ENCODE data around the gene TP53AIP1. TPM values are rescaled to one million over a fixed set of nuclear protein-coding genes. Genes with fewer than 3 reads are reported as not detected.

The TP53AIP1 gene
- total and polyA plus RNA-seq, 10 of the 15 experiments (the other 5 are each of a cell fraction or from before 2014, with no cell fraction given): 0.01 TPM; not detected in 9

DNA sequence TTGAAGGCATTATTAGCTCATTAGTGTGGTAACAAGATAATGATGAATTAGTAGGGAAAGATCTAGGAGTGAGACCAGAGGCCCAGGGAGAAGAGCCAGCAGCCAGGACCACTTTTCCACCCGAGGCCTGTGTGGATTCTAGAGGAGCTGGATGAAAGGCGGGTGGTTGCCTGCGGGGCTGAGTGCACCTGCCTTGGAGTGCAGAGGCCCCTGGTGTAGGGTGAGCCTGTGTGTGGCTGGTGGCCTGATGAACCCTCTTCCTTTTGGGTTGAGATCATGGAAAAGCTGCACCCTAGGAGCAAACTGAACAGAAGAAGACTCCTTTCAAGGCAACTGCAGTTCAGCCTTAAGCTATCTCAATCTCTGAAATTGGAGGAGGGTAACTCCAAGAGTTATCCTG is 5.9 kb upstream of the TP53AIP1 start:
- Histone ChIP-seq H3K4me1 (ENCODE audit: control insufficient read depth, insufficient read depth, low read length) (no peaks in the 10 kb centered on the region), H2AFZ (ENCODE audit: control insufficient read depth, low read depth, low read length) (no peak overlapping the region), H3K79me2 (ENCODE audit: control insufficient read depth, insufficient read depth, low read length) (no peaks in the 10 kb centered on the region), H3K27me3 (replicated peaks in 1 of 2; ENCODE audit: control insufficient read depth in 2 of 2, insufficient read depth in 2 of 2, low read length in 1 of 2) (peaks cover 0 to 1% of the 10 kb centered on the region in 2 experiments; a peak in 2 of 4 replicates), H3K27ac (ENCODE audit: control insufficient read depth, insufficient read depth) (no peak overlapping the region), H3K9ac (ENCODE audit: control insufficient read depth, insufficient read depth, low read length) (no peak overlapping the region), H4K20me1 (ENCODE audit: control insufficient read depth, insufficient read depth) (no peaks in the 10 kb centered on the region), H3K9me3 (replicated peaks; ENCODE audit: control insufficient read depth, insufficient read depth, low read length) (no peaks in the 10 kb centered on the region), H3K4me3 (no peak overlapping the region), H3K4me2 (ENCODE audit: control insufficient read depth, insufficient read depth) (no peak overlapping the region), H3K36me3 (ENCODE audit: control insufficient read depth in 2 of 2, insufficient read depth in 2 of 2, low read length in 1 of 2) (no peaks in the 10 kb centered on the region)
- ChIA-PET SMC1A (ENCODE audit: uncharacterized antibody, unreplicated experiment) (interaction anchor here (0.8 to 14.9 kb wide), 7 partner anchors 9 to 791 kb away, joined by 3 to 249 read pairs (median 4); partner anchors contain the start of gene KCNJ5), RAD21 (ENCODE audit: unreplicated experiment) (interaction anchor here (0.6 to 2.6 kb wide), 6 partner anchors 8 to 68 kb away, joined by 3 to 39 read pairs (median 4); no protein-coding TSS in a partner anchor), CTCF (interaction anchor here (0.6 to 20.8 kb wide), 13 partner anchors 9 to 964 kb away, joined by 3 to 480 read pairs (median 4); partner anchors contain the start of gene KCNJ5), POLR2A (no interaction called here)
- 16% methylated on average over 3 of the region's 3 CpGs for WGBS (ENCODE audit: insufficient coverage, insufficient replicate concordance, low lambda C conversion rate, missing lambda C conversion rate)
- DNase-seq (ENCODE audit: low read depth, low spot score) (no peak), FAIRE-seq (no peak), ATAC-seq (peak; percentile 48; the same call in 1 of the 3 replicates)
- intact Hi-C loops (cut with micrococcal nuclease; ENCODE audit: unreplicated experiment): no loop called here
- BruUV-seq (replicated peaks): no TSS peak
- in situ Hi-C loops (cut with MboI): no loop called here
- TF ChIP-seq, protein P1, sequence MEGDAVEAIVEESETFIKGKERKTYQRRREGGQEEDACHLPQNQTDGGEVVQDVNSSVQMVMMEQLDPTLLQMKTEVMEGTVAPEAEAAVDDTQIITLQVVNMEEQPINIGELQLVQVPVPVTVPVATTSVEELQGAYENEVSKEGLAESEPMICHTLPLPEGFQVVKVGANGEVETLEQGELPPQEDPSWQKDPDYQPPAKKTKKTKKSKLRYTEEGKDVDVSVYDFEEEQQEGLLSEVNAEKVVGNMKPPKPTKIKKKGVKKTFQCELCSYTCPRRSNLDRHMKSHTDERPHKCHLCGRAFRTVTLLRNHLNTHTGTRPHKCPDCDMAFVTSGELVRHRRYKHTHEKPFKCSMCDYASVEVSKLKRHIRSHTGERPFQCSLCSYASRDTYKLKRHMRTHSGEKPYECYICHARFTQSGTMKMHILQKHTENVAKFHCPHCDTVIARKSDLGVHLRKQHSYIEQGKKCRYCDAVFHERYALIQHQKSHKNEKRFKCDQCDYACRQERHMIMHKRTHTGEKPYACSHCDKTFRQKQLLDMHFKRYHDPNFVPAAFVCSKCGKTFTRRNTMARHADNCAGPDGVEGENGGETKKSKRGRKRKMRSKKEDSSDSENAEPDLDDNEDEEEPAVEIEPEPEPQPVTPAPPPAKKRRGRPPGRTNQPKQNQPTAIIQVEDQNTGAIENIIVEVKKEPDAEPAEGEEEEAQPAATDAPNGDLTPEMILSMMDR (IDR thresholded peaks at IDR 0.05 in 2 of 3, conservative IDR thresholded peaks at IDR 0.05 in 1 of 3; ENCODE audit: control insufficient read depth in 2 of 3, extremely low read depth in 1 of 3, insufficient read depth in 1 of 3, low read depth in 3 of 3, low read length in 3 of 3): peak in 2 of 3 experiments; percentile 38 to 47; a peak in 3 of 6 replicates
- TF ChIP-seq RAD21 (IDR thresholded peaks at IDR 0.05; ENCODE audit: insufficient read depth, low read depth, low read length): 0 out of 2 replicates have a peak, but pooled peaks have one; percentile 20
- no peak for TF ChIP-seq MYC (IDR thresholded peaks at IDR 0.05; ENCODE audit: insufficient read depth, insufficient read length, insufficient replicate concordance, low read length, severe bottlenecking)
- peak; percentile 39; the same call in 1 of the 2 replicates for TF ChIP-seq SMC3 (IDR thresholded peaks at IDR 0.05; ENCODE audit: borderline replicate concordance, low read length)
- no peak for TF ChIP-seq TAF1 (IDR thresholded peaks at IDR 0.05; ENCODE audit: borderline replicate concordance, low read depth, low read length)

Measured in GM12878 (cell line).